ENCODE results near the gene ZNF627. TPM values are rescaled to one million over a fixed set of nuclear protein-coding genes. Genes with fewer than 3 reads are reported as not detected.
"Not testable (repeated sequence)": the region's sequence is repeated elsewhere in the genome, so short reads cannot be mapped to it uniquely, and the experiment has no call there.

The ZNF627 gene
- total RNA-seq, 1 donor from 2014 or later, result 33.6 TPM

GRCh38 chr19:11566164-11566563, 31.1 kb upstream of the ZNF627 start:
- Mint-ChIP-seq H3K36me3 (ENCODE audit: insufficient read depth) (no peaks in the 10 kb centered on the region), H3K4me3 (ENCODE audit: low read depth) (no peak overlapping the region), H3K9me3 (ENCODE audit: low read depth) (no peaks in the 10 kb centered on the region), H3K4me1 (ENCODE audit: low read depth) (no peaks in the 10 kb centered on the region), H3K27me3 (no peaks in the 10 kb centered on the region), H3K27ac (no peak overlapping the region)
- DNase-seq (ENCODE audit: low spot score, unreplicated experiment), result no peak
- no peak for TF ChIP-seq CTCF (IDR thresholded peaks at IDR 0.05; ENCODE audit: unreplicated experiment)

GRCh38 chr19:11570039-11570462, 27.2 kb upstream of the ZNF627 start:
- Mint-ChIP-seq H3K27me3 (no peaks in the 10 kb centered on the region), H3K36me3 (ENCODE audit: insufficient read depth) (no peaks in the 10 kb centered on the region), H3K4me3 (ENCODE audit: low read depth) (no peak overlapping the region), H3K9me3 (ENCODE audit: low read depth) (no peaks in the 10 kb centered on the region), H3K27ac (no peak overlapping the region), H3K4me1 (ENCODE audit: low read depth) (no peaks in the 10 kb centered on the region)
- DNase-seq (ENCODE audit: low spot score, unreplicated experiment), result no peak
- no peak for TF ChIP-seq CTCF (IDR thresholded peaks at IDR 0.05; ENCODE audit: unreplicated experiment)

- not testable (repeated sequence) for H3K9me3 Mint-ChIP-seq (ENCODE audit: low read depth); H3K36me3 Mint-ChIP-seq (ENCODE audit: insufficient read depth); DNase-seq (ENCODE audit: low spot score, unreplicated experiment); H3K4me1 Mint-ChIP-seq (ENCODE audit: low read depth); H3K27me3 Mint-ChIP-seq; H3K27ac Mint-ChIP-seq; H3K4me3 Mint-ChIP-seq (ENCODE audit: low read depth)
Observed at GRCh38 chr19:11573354-11573753, 23.9 kb upstream of the ZNF627 start.

GRCh38 chr19:11573763-11574162, 23.5 kb upstream of the ZNF627 start:
- not testable (repeated sequence) for DNase-seq (ENCODE audit: low spot score, unreplicated experiment); H3K27ac Mint-ChIP-seq; H3K36me3 Mint-ChIP-seq (ENCODE audit: insufficient read depth); H3K4me1 Mint-ChIP-seq (ENCODE audit: low read depth); H3K9me3 Mint-ChIP-seq (ENCODE audit: low read depth); H3K4me3 Mint-ChIP-seq (ENCODE audit: low read depth); H3K27me3 Mint-ChIP-seq

GRCh38 chr19:11574689-11575088, 22.6 kb upstream of the ZNF627 start:
- H3K4me3 Mint-ChIP-seq (ENCODE audit: low read depth), result no peak overlapping the region
- peaks cover 8% of the 10 kb centered on the region for H3K27me3 Mint-ChIP-seq
- no peak for DNase-seq (ENCODE audit: low spot score, unreplicated experiment)
- no peaks in the 10 kb centered on the region for H3K36me3 Mint-ChIP-seq (ENCODE audit: insufficient read depth)
- H3K4me1 Mint-ChIP-seq (ENCODE audit: low read depth), result no peaks in the 10 kb centered on the region
- no peak overlapping the region for H3K27ac Mint-ChIP-seq
- TF ChIP-seq CTCF (IDR thresholded peaks at IDR 0.05; ENCODE audit: unreplicated experiment), result no peak
- no peaks in the 10 kb centered on the region for H3K9me3 Mint-ChIP-seq (ENCODE audit: low read depth)

- Mint-ChIP-seq H3K27me3 (peaks cover 13% of the 10 kb centered on the region), H3K36me3 (ENCODE audit: insufficient read depth) (no peaks in the 10 kb centered on the region), H3K27ac (no peak overlapping the region), H3K9me3 (ENCODE audit: low read depth) (no peaks in the 10 kb centered on the region), H3K4me3 (ENCODE audit: low read depth) (no peak overlapping the region), H3K4me1 (ENCODE audit: low read depth) (no peaks in the 10 kb centered on the region)
- DNase-seq (ENCODE audit: low spot score, unreplicated experiment), result no peak
- no peak for TF ChIP-seq CTCF (IDR thresholded peaks at IDR 0.05; ENCODE audit: unreplicated experiment)
Observed at GRCh38 chr19:11576227-11576626, 21.1 kb upstream of the ZNF627 start.

All from progenitor cell of endocrine pancreas (in vitro differentiated cells).